ENCODE data around the gene ALDH1A2.

The ALDH1A2 gene

GRCh38 chr15:57945616-57946015 is 119.9 kb downstream of the ALDH1A2 start:
- no peak for DNase-seq (ENCODE audit: low read depth)
- H3K4me3 ChIP-seq (ENCODE audit: low read length), result no peak overlapping the region
- TF ChIP-seq, protein P1, sequence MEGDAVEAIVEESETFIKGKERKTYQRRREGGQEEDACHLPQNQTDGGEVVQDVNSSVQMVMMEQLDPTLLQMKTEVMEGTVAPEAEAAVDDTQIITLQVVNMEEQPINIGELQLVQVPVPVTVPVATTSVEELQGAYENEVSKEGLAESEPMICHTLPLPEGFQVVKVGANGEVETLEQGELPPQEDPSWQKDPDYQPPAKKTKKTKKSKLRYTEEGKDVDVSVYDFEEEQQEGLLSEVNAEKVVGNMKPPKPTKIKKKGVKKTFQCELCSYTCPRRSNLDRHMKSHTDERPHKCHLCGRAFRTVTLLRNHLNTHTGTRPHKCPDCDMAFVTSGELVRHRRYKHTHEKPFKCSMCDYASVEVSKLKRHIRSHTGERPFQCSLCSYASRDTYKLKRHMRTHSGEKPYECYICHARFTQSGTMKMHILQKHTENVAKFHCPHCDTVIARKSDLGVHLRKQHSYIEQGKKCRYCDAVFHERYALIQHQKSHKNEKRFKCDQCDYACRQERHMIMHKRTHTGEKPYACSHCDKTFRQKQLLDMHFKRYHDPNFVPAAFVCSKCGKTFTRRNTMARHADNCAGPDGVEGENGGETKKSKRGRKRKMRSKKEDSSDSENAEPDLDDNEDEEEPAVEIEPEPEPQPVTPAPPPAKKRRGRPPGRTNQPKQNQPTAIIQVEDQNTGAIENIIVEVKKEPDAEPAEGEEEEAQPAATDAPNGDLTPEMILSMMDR (conservative IDR thresholded peaks at IDR 0.05; ENCODE audit: low read depth, low read length), result no peak

DNA sequence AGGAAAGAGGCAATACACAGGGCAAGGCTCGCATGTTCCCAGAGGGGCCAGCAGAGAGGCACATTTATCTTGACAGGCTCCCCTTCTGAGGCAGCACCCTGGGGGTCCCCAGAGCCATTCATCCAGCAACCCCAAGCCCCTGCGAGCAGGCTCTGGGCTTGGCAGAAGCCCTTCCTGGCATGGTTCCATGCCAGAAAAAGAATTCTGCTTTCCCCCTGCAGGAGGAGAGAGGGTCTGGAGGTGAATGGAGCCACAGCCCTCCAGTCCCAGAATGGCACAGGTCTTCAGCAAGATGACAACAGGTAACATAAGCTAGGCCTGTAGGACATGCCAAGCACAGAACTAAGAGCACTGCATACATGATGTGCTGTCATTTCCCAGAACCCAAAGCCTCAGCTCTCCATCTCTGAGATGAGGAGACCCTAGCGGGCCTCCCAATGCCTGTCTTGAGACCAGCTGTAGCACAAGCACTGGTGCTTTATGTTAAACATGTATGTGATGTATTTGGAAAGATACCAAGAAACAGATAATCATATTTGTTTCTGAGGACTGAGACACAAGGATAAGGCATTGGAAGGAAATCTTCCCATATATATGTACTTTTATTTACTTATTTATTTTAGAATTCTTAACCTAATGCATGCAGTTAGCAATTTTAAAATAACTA is 121.6 kb downstream of the ALDH1A2 start:
- no peak for DNase-seq (ENCODE audit: low read depth)
- TF ChIP-seq, protein P1 (conservative IDR thresholded peaks at IDR 0.05; ENCODE audit: low read depth, low read length), result no peak
- no peak overlapping the region for H3K4me3 ChIP-seq (ENCODE audit: low read length)

- TF ChIP-seq, protein P1 (conservative IDR thresholded peaks at IDR 0.05; ENCODE audit: low read depth, low read length), result no peak
- no peak overlapping the region for H3K4me3 ChIP-seq (ENCODE audit: low read length)
- DNase-seq (ENCODE audit: low read depth), result no peak
Measured at GRCh38 chr15:57943171-57943570, 122.3 kb downstream of the ALDH1A2 start.

DNA sequence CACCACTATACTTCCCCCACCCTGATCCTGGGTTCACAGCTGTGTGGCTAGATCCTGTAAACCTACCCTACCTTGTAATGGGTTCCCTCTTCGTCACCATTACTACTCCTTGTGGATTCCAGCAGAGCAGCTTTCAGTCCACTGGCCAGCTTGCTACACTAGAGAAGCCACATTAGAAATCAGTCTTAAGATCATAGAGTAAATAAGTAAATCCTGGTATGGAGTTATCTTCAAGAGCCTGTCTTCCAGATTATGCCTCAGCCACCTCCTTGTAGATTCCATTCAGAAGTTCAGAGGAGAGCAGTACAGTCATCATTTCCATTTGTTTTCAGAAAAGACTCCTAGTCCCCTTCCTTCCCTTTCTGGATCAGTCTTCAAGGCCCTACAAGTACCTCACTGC is 123.7 kb downstream of the ALDH1A2 start:
- DNase-seq (ENCODE audit: low read depth), result no peak
- H3K4me3 ChIP-seq (ENCODE audit: low read length), result no peak overlapping the region
- TF ChIP-seq, protein P1 (conservative IDR thresholded peaks at IDR 0.05; ENCODE audit: low read depth, low read length), result no peak

GRCh38 chr15:57932348-57932747 is 133.2 kb downstream of the ALDH1A2 start:
- DNase-seq (ENCODE audit: low read depth), result no peak
- TF ChIP-seq, protein P1 (conservative IDR thresholded peaks at IDR 0.05; ENCODE audit: low read depth, low read length), result no peak
- H3K4me3 ChIP-seq (ENCODE audit: low read length), result no peak overlapping the region

DNA sequence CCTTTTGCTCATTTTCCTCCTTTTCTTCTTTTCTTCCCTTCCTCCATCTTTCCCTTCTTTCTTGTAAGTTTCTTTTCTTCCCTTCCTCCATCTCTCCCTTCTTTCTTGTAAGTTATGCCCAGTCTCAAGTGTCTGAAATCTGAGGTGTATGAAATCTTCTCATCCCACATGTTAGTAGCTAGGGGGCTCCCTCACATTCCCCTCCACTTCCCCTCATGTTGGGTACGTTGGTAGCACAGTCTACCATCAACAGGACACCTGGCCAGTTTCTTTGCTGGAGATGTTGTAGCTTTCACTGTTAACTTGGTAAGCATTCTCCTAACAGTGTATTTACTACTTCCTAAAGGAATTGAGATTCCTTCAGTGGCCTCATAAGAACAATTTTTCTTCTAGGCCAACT is 133.9 kb downstream of the ALDH1A2 start:
- TF ChIP-seq, protein P1 (conservative IDR thresholded peaks at IDR 0.05; ENCODE audit: low read depth, low read length), result no peak
- no peak for DNase-seq (ENCODE audit: low read depth)
- no peak overlapping the region for H3K4me3 ChIP-seq (ENCODE audit: low read length)

DNA sequence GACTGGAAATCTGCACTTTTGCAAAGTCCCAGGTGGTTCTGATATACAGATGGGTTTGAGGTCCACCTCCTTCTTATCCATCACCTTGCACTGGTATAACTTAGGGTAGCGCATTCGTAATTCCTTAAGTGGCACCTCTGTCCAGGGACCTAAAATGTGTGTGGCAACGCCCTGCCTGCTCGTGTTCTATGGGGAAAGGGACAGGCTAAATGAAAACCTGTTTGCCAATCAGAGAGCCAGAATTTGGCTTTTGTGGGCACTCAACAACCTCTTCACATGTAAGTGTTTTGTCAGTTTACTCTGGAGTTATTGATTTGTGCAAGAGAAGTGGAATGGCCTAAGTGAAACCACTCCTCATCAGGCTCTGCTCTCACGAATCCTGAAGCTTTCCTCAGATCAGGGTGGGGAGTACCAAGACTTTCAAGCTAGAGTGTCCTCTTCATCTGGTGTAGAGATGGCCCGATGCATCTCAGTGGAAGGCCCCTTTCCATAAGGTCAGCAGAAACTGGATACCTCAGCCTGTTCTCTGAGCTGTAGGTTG is 138.3 kb downstream of the ALDH1A2 start:
- TF ChIP-seq, protein P1 (conservative IDR thresholded peaks at IDR 0.05; ENCODE audit: low read depth, low read length), result no peak
- H3K4me3 ChIP-seq (ENCODE audit: low read length), result no peak overlapping the region
- DNase-seq (ENCODE audit: low read depth), result no peak

Data from retinal pigment epithelial cell (primary cell).